K562 (cell line): ENCODE measurements around the gene CDH2. TPM values are rescaled to one million over a fixed set of nuclear protein-coding genes. Genes with fewer than 3 reads are reported as not detected.

Source experiments
- ATAC-seq: fragments of 200-7000 bp; cut with Tn5 transposase; 3 replicates; pipeline ENCODE4 v1.9.1; 2020; ENCODE audit warnings: moderate library complexity
- BruUV-seq: library from RNA; stranded (reverse); fragments of 400-500 nt; replicated peaks from 2 replicates; lab custom pipeline; 2021; lab: Mats Ljungman, UMichigan
- CTCF ChIA-PET: fragments of 300-600 bp; formaldehyde crosslinking; extraction: SDS; loops from one replicate; lab custom pipeline; 2021; ENCODE audit warnings: low intra/inter-chr PET ratio; lab: Yijun Ruan, JAX
- POLR2A ChIA-PET: fragments of 300-600, 350-650 bp; sonication (Branson Sonifier 250); formaldehyde crosslinking; extraction: SDS; loops from one replicate; lab custom pipeline; 2021; ENCODE audit warnings: antibody characterized with exemption, inconsistent platforms; lab: Yijun Ruan, JAX
- DNase-seq, 4 experiments: peaks; one replicate each; pipeline versions ENCODE4 v3.0.0 to v3.0.0-alpha.2; 2011 to 2018; ENCODE audit warnings: low spot score in 3 of 4, mixed read lengths in 3 of 4; ENCODE audit errors: extremely low read depth in 1 of 4
- FAIRE-seq: peaks from 2 replicates; lab custom pipeline; 2011; peaks lifted over from hg19 to GRCh38; lab: Jason Lieb, UNC
- H2AFZ ChIP-seq: 2 replicates; pipeline ENCODE4 v1.6.0; 2011; ENCODE audit warnings: low read depth, low read length, control low read depth, inconsistent platforms
- H3K27ac ChIP-seq: fragments of 200-600 bp; 3 replicates; pipeline ENCODE4 v1.8.0; 2011; ENCODE audit warnings: low read depth, mild to moderate bottlenecking, control low read depth, inconsistent platforms, low read length, moderate library complexity, mixed read lengths; ENCODE audit errors: extremely low read depth
- H3K27me3 ChIP-seq, 2 experiments: fragments of 300-600 bp in 1 of 2; 2 replicates in 1 of 2; 3 replicates in 1 of 2; pipeline versions ENCODE4 v1.6.0 to v1.8.0; 2011; ENCODE audit warnings: inconsistent platforms in 2 of 2, low read length in 2 of 2, mild to moderate bottlenecking in 1 of 2, mixed read lengths in 1 of 2, moderate library complexity in 1 of 2; ENCODE audit not compliant: control insufficient read depth in 2 of 2, insufficient read depth in 2 of 2
- H3K36me3 ChIP-seq: fragments of 300-600 bp; 3 replicates; pipeline ENCODE4 v1.8.0; 2011; ENCODE audit warnings: mild to moderate bottlenecking, low read length, inconsistent platforms; ENCODE audit not compliant: control insufficient read depth, insufficient read depth
- H3K4me1 ChIP-seq, 2 experiments: fragments of 200-600 bp in 1 of 2; replicated peaks in 1 of 2; 2 replicates in 1 of 2; 3 replicates in 1 of 2; pipeline versions ENCODE4 v1.5.1 to v1.8.0; 2011; ENCODE audit warnings: inconsistent platforms in 2 of 2, low read length in 2 of 2, mild to moderate bottlenecking in 1 of 2, mixed read lengths in 1 of 2, moderate library complexity in 1 of 2; ENCODE audit not compliant: control insufficient read depth in 2 of 2, insufficient read depth in 2 of 2
- H3K4me2 ChIP-seq: 2 replicates; pipeline ENCODE4 v1.6.1; 2011; ENCODE audit warnings: low read length, control low read depth, inconsistent platforms, mixed read lengths; ENCODE audit not compliant: insufficient read depth
- H3K4me3 ChIP-seq: fragments of 200-600 bp; sonication (generic), shearing (Covaris generic); 2 replicates; pipeline ENCODE4 v1.5.1; 2016; ENCODE audit warnings: control low read depth, inconsistent platforms
- H3K79me2 ChIP-seq: fragments of 200-600 bp; 3 replicates; pipeline ENCODE4 v1.8.0; 2011; ENCODE audit warnings: low read length, inconsistent platforms; ENCODE audit not compliant: control insufficient read depth, insufficient read depth
- H3K9ac ChIP-seq, 2 experiments: 2 replicates each; pipeline versions ENCODE4 v1.6.0 to v1.6.1; 2011; ENCODE audit warnings: low read depth in 2 of 2, low read length in 2 of 2, control low read depth in 1 of 2, inconsistent platforms in 1 of 2, mild to moderate bottlenecking in 1 of 2, mixed read lengths in 1 of 2; ENCODE audit not compliant: insufficient read depth in 1 of 2
- H3K9me1 ChIP-seq: one replicate; pipeline ENCODE4 v1.6.0; 2011; ENCODE audit warnings: inconsistent platforms, mild to moderate bottlenecking, low read length, moderate library complexity; ENCODE audit not compliant: control insufficient read depth, insufficient read depth
- H3K9me3 ChIP-seq: replicated peaks from 2 replicates; pipeline ENCODE4 v1.5.1; 2011; ENCODE audit warnings: low read depth, low read length, inconsistent platforms; ENCODE audit not compliant: control insufficient read depth, insufficient read depth
- H4K20me1 ChIP-seq: replicated peaks from 2 replicates; pipeline ENCODE4 v1.6.1; 2011; ENCODE audit warnings: low read length, inconsistent platforms, mixed read lengths; ENCODE audit not compliant: control insufficient read depth, insufficient read depth
- DLX4 ChIP-seq: fragments of 250-450 bp; sonication (Bioruptor Pico); IDR thresholded peaks from 2 replicates; pipeline ENCODE4 v1.6.1; 2021; ENCODE audit warnings: mild to moderate bottlenecking
- HINFP ChIP-seq: fragments of 450-650 bp; conservative IDR thresholded peaks from 2 replicates; pipeline ENCODE4 v1.6.1; 2016; ENCODE audit warnings: missing genetic modification characterization, low read depth, mild to moderate bottlenecking, control low read depth, missing compliant biosample characterization
- HMBOX1 ChIP-seq: sonication (generic); IDR thresholded peaks from 2 replicates; pipeline ENCODE4 v1.6.1; 2016
- KDM5B ChIP-seq: fragments of 200-600 bp; sonication (generic); IDR thresholded peaks from 2 replicates; pipeline ENCODE4 v1.6.1; 2012; ENCODE audit warnings: low read depth, mild to moderate bottlenecking, moderate library complexity, low read length, control low read depth, inconsistent platforms; ENCODE audit not compliant: insufficient replicate concordance
- LEF1 ChIP-seq: fragments of 450-650 bp; IDR thresholded peaks from 2 replicates; pipeline ENCODE4 v1.6.1; 2016; ENCODE audit warnings: mild to moderate bottlenecking
- MAFF ChIP-seq: IDR thresholded peaks from 2 replicates; pipeline ENCODE4 v1.6.1; 2012; ENCODE audit warnings: low read length, improper control_type of control experiment
- MAFG ChIP-seq: fragments of 450-650 bp; conservative IDR thresholded peaks from 2 replicates; pipeline ENCODE4 v1.6.1; 2016; ENCODE audit warnings: missing genetic modification characterization, missing compliant biosample characterization
- MAFK ChIP-seq: IDR thresholded peaks from 2 replicates; pipeline ENCODE4 v1.6.1; 2011; ENCODE audit warnings: low read length, improper control_type of control experiment
- RBM14 ChIP-seq: fragments of 200-400 bp; formaldehyde crosslinking; IDR thresholded peaks from 2 replicates; pipeline ENCODE4 v1.6.1; 2018; ENCODE audit warnings: low read depth, mild to moderate bottlenecking, low read length, moderate library complexity, borderline replicate concordance; ENCODE audit not compliant: insufficient read depth
- ZNF583 ChIP-seq: fragments of 250-450 bp; sonication (Bioruptor Pico); IDR thresholded peaks from 2 replicates; pipeline ENCODE4 v1.4.0; 2020
- WGBS: fragments of 100-300 bp; shearing (Covaris generic); methylation state at CpG from one replicate; pipeline ENCODE4 v1.1.6; 2016; ENCODE audit warnings: low coverage, mixed read lengths; ENCODE audit not compliant: insufficient coverage; ENCODE audit errors: missing lambda C conversion rate; 5-methylcytosine and 5-hydroxymethylcytosine counted together
- in situ Hi-C: fragments of 300-500 bp; cut with MboI; formaldehyde crosslinking; loops from 4 replicates; pipeline ENCODE4 v1.15.0; 2018; ENCODE audit warnings: inconsistent platforms, mixed read lengths
- intact Hi-C: fragments of 100-400 bp; cut with micrococcal nuclease; formaldehyde crosslinking; loops from 2 replicates; pipeline ENCODE4 v1.14.2; 2022
- polyA plus RNA-seq, 8 experiments: library from polyadenylated mRNA; depleted of rRNA in 4 of 8; stranded (reverse) in 5 of 8; unstranded in 3 of 8; fragments of >200 nt; fragmentation: Nextera tagmentation in 2 of 8; fragmentation: Illumina TruSeq in 1 of 8; extraction: Ambion mirVana in 2 of 8; extraction: Trizol in 1 of 8; gene quantifications; 2 replicates each; pipeline versions ENCODE4 v1.2.1 to v1.2.3, GENCODE V29; 2011 to 2014; ENCODE audit warnings: inconsistent platforms in 1 of 8, missing spikeins in 1 of 8
- total RNA-seq, 7 experiments: library from RNA; depleted of rRNA in 6 of 7; stranded (reverse); fragments of >200 nt in 6 of 7; fragmentation: Illumina TruSeq in 2 of 7; extraction: Trizol in 2 of 7; gene quantifications; 2 replicates each; pipeline versions ENCODE4 v1.2.1 to v1.2.3, GENCODE V29; 2011 to 2021; ENCODE audit warnings: low replicate concordance in 1 of 7

Gene CDH2
- total and polyA plus RNA-seq, 9 of the 15 experiments (the other 6 are each of a cell fraction or from before 2014, with no cell fraction given), result 0.04 TPM; not detected in 8

GRCh38 chr18:28163201-28163775 lies 13.6 kb downstream of the CDH2 start:
- Histone ChIP-seq H3K9ac (no peak overlapping the region), H3K27me3 (no peaks in the 10 kb centered on the region), H3K4me2 (no peak overlapping the region), H2AFZ (no peak overlapping the region)
- ATAC-seq (no peak), FAIRE-seq (no peak)
- in situ Hi-C loops, result no loop called here
- 0% methylated on average over 2 of the region's 2 CpGs for WGBS
- BruUV-seq, result no TSS peak
- CTCF ChIA-PET, result no interaction called here
- no peak for TF ChIP-seq DLX4
- 0 out of 2 replicates have a peak, but pooled peaks have one; percentile 20 for TF ChIP-seq MAFG (tag)
- TF ChIP-seq ZNF583 (CRISPR knock-in tag), result no peak
- no peak for TF ChIP-seq HMBOX1
- peak; percentile 65 for TF ChIP-seq MAFK
- no peak for TF ChIP-seq RBM14
- no peak for TF ChIP-seq LEF1
- peak; percentile 68 for TF ChIP-seq MAFF
- no peak for TF ChIP-seq HINFP (tag)
- no peak for TF ChIP-seq KDM5B
- TF ChIP-seq, all 486 proteins: peak for 3
- Histone ChIP-seq H4K20me1 (no peaks in the 10 kb centered on the region), H3K9me1 (no peaks in the 10 kb centered on the region), H3K36me3 (no peaks in the 10 kb centered on the region), H3K27ac (no peak overlapping the region), H3K79me2 (no peaks in the 10 kb centered on the region), H3K9me3 (no peaks in the 10 kb centered on the region), H3K4me3 (no peak overlapping the region), H3K4me1 (no peaks in the 10 kb centered on the region)
- DNase-seq, result no peak
- intact Hi-C loops, result no loop called here
- POLR2A ChIA-PET, result no interaction called here
